ENCODE measurements around the gene USP38. TPM values are rescaled to one million over a fixed set of nuclear protein-coding genes. Genes with fewer than 3 reads are reported as not detected.

USP38 gene
- total and polyA plus RNA-seq, 11 donors = 3.8 to 29.7 (median 20.4) TPM

GRCh38 chr4:143186212-143186611 is 1.5 kb downstream of the USP38 start:
- ATAC-seq = no peak
- Histone ChIP-seq H3K4me3 (peak overlapping the region; percentile 75 to 94 (median 89)), H3K4me1 (peaks cover 0 to 68% (median 51%) of the 10 kb centered on the region in 12 donors), H3K27me3 (no peaks in the 10 kb centered on the region), H3K27ac (peak overlapping the region in 10 of 12 donors; percentile 81 to 96 (median 93)), H3K36me3 (peaks cover 0 to 38% (median 21%) of the 10 kb centered on the region in 9 donors), H3K9me3 (no peaks in the 10 kb centered on the region)
- 2 to 6% (median 5%) methylated on average over 6 of the region's 6 CpGs for WGBS, 4 donors
- no peak for DNase-seq
- TF ChIP-seq POLR2A (IDR thresholded peaks at IDR 0.05) (no peak), CTCF (IDR thresholded peaks at IDR 0.05) (no peak)
- intact Hi-C loops (cut with DNase I) = no loop called here

- H3K4me1 ChIP-seq = peaks cover 0 to 73% (median 54%) of the 10 kb centered on the region in 12 donors
- H3K36me3 ChIP-seq = peaks cover 0 to 43% (median 25%) of the 10 kb centered on the region in 9 donors
Observed at GRCh38 chr4:143186649-143187048, 1.9 kb downstream of the USP38 start.

GRCh38 chr4:143188136-143189088 is 3.7 kb downstream of the USP38 start:
- DNase-seq = no peak
- peaks cover 0 to 60% (median 42%) of the 10 kb centered on the region in 9 donors for H3K36me3 ChIP-seq
- H3K27ac ChIP-seq = peak overlapping the region in 3 of 12 donors; percentile 15 to 20 (median 16)
- 52 to 56% (median 56%) methylated on average over 3 of the region's 3 CpGs for WGBS, 4 donors
- no peak for ATAC-seq
- TF ChIP-seq POLR2A (IDR thresholded peaks at IDR 0.05) = no peak
- no peak for TF ChIP-seq CTCF (IDR thresholded peaks at IDR 0.05)
- peak overlapping the region in 8 of 12 donors; percentile 83 to 93 (median 89) for H3K4me3 ChIP-seq
- H3K4me1 ChIP-seq = peaks cover 0 to 68% (median 53%) of the 10 kb centered on the region in 12 donors
- no peaks in the 10 kb centered on the region for H3K27me3 ChIP-seq
- intact Hi-C loops (cut with DNase I) = no loop called here
- H3K9me3 ChIP-seq = no peaks in the 10 kb centered on the region

More at GRCh38 chr4:143186649-143187048, 1.9 kb downstream of the USP38 start:
- H3K27ac ChIP-seq = peak overlapping the region in 6 of 12 donors; percentile 38 to 95 (median 93)
- H3K9me3 ChIP-seq = no peaks in the 10 kb centered on the region
- WGBS, 4 donors = 6 to 7% (median 7%) methylated on average over 7 of the region's 7 CpGs
- intact Hi-C loops (cut with DNase I) = no loop called here
- H3K27me3 ChIP-seq = no peaks in the 10 kb centered on the region
- no peak for TF ChIP-seq POLR2A (IDR thresholded peaks at IDR 0.05)
- no peak for TF ChIP-seq CTCF (IDR thresholded peaks at IDR 0.05)
- DNase-seq (no peak), ATAC-seq (no peak)
- H3K4me3 ChIP-seq = peak overlapping the region; percentile 75 to 94 (median 89)

- WGBS, 4 donors = 50 to 63% (median 53%) methylated on average over 4 of the region's 4 CpGs
- TF ChIP-seq POLR2A (IDR thresholded peaks at IDR 0.05) = no peak
- TF ChIP-seq CTCF (IDR thresholded peaks at IDR 0.05) = no peak
- no peak for DNase-seq
- intact Hi-C loops (cut with DNase I) = no loop called here
- Histone ChIP-seq H3K36me3 (peaks cover 0 to 71% (median 50%) of the 10 kb centered on the region in 9 donors), H3K27me3 (no peaks in the 10 kb centered on the region), H3K4me1 (peaks cover 0 to 61% (median 47%) of the 10 kb centered on the region in 12 donors), H3K27ac (no peak overlapping the region), H3K4me3 (peak overlapping the region in 1 of 12 donors; percentile 86), H3K9me3 (no peaks in the 10 kb centered on the region)
- ATAC-seq = no peak
Observed at GRCh38 chr4:143189528-143189927, 4.8 kb downstream of the USP38 start.
